Caco-2 (cell line): ENCODE measurements around the gene MON1A. TPM values are rescaled to one million over a fixed set of nuclear protein-coding genes. Genes with fewer than 3 reads are reported as not detected.

Source experiments
- BruUV-seq: library from RNA; stranded (reverse); fragments of 400-500 nt; replicated peaks from 2 replicates; lab custom pipeline; 2021; lab: Mats Ljungman, UMichigan
- CTCF ChIA-PET: fragments of 300-600 bp; sonication (Branson Sonifier 250); formaldehyde crosslinking; loops from one replicate; lab custom pipeline; 2022; ENCODE audit warnings: antibody characterized with exemption; lab: Charles Lee
- POLR2A ChIA-PET: fragments of 300-600 bp; sonication (Branson Sonifier 250); formaldehyde crosslinking; loops from one replicate; lab custom pipeline; 2022; ENCODE audit warnings: antibody characterized with exemption; lab: Charles Lee
- DNase-seq, 2 experiments: peaks; one replicate each; pipeline versions ENCODE4 v3.0.0 to v3.0.0-alpha.2; 2020 to 2022
- H3K27me3 ChIP-seq: replicated peaks from 2 replicates; pipeline ENCODE4 v1.6.0; 2011; ENCODE audit warnings: low read length; ENCODE audit not compliant: control insufficient read depth, insufficient read depth
- H3K36me3 ChIP-seq: 2 replicates; pipeline ENCODE4 v1.5.1; 2011; ENCODE audit warnings: low read length; ENCODE audit not compliant: control insufficient read depth, insufficient read depth
- H3K4me1 ChIP-seq: fragments of 250-450 bp; sonication (Bioruptor Pico); 2 replicates; pipeline ENCODE4 v1.5.1; 2020; ENCODE audit warnings: mild to moderate bottlenecking
- H3K4me3 ChIP-seq: 2 replicates; pipeline ENCODE4 v1.5.1; 2011; ENCODE audit warnings: low read depth, mild to moderate bottlenecking, control low read depth, low read length
- H3K9me3 ChIP-seq: fragments of 250-450 bp; sonication (Bioruptor Pico); 2 replicates; pipeline ENCODE4 v1.5.1; 2020; ENCODE audit warnings: mild to moderate bottlenecking, moderate library complexity
- H3K27ac Mint-ChIP-seq: one replicate; pipeline ENCODE4 v1.8.0; 2022; ENCODE audit warnings: mixed read lengths; ENCODE audit not compliant: unreplicated experiment
- H3K27me3 Mint-ChIP-seq: one replicate; pipeline ENCODE4 v1.8.0; 2022; ENCODE audit warnings: mixed read lengths; ENCODE audit not compliant: insufficient read depth, unreplicated experiment
- H3K36me3 Mint-ChIP-seq: one replicate; pipeline ENCODE4 v1.8.0; 2022; ENCODE audit warnings: mild to moderate bottlenecking, mixed read lengths; ENCODE audit not compliant: insufficient read depth, unreplicated experiment
- H3K4me1 Mint-ChIP-seq: one replicate; pipeline ENCODE4 v1.8.0; 2022; ENCODE audit warnings: low read depth, mixed read lengths; ENCODE audit not compliant: unreplicated experiment
- H3K4me3 Mint-ChIP-seq: one replicate; pipeline ENCODE4 v1.8.0; 2022; ENCODE audit warnings: mild to moderate bottlenecking, moderate library complexity, mixed read lengths; ENCODE audit not compliant: unreplicated experiment
- H3K9me3 Mint-ChIP-seq: one replicate; pipeline ENCODE4 v1.8.0; 2022; ENCODE audit warnings: mixed read lengths; ENCODE audit not compliant: unreplicated experiment
- CTCF ChIP-seq, 2 experiments: fragments of 200-600 bp in 1 of 2; IDR thresholded peaks; 1 replicate in 1 of 2; 2 replicates in 1 of 2; pipeline versions ENCODE4 v1.5.1 to v1.8.0; 2011 to 2022; ENCODE audit warnings: antibody characterized with exemption in 1 of 2, control low read depth in 1 of 2, inconsistent platforms in 1 of 2, low read depth in 1 of 2, low read length in 1 of 2, mild to moderate bottlenecking in 1 of 2, moderate library complexity in 1 of 2; ENCODE audit not compliant: insufficient read depth in 1 of 2, severe bottlenecking in 1 of 2, unreplicated experiment in 1 of 2
- intact Hi-C: fragments of 100-400 bp; cut with micrococcal nuclease; formaldehyde crosslinking; loops from one replicate; pipeline ENCODE4 v1.10.0; 2022; ENCODE audit not compliant: unreplicated experiment
- total RNA-seq: library from RNA; stranded (reverse); gene quantifications from 2 replicates; pipeline ENCODE4 v1.2.3, GENCODE V29; 2022

MON1A gene
- total RNA-seq, 1 experiment from 2014 or later = 7.7 TPM

- Histone ChIP-seq H3K9me3 (no peaks in the 10 kb centered on the region), H3K4me1 (peaks cover 19% of the 10 kb centered on the region), H3K36me3 (no peaks in the 10 kb centered on the region), H3K4me3 (no peak overlapping the region), H3K27me3 (no peaks in the 10 kb centered on the region)
- Mint-ChIP-seq H3K27me3 (no peaks in the 10 kb centered on the region), H3K36me3 (no peaks in the 10 kb centered on the region), H3K4me3 (peak overlapping the region; percentile 59), H3K9me3 (no peaks in the 10 kb centered on the region), H3K4me1 (peaks cover 6% of the 10 kb centered on the region), H3K27ac (no peak overlapping the region)
- POLR2A ChIA-PET = no interaction called here
- BruUV-seq = no TSS peak
- intact Hi-C loops = no loop called here
- CTCF ChIA-PET = interaction anchor here (1.2 kb wide), 1 partner anchor 62 kb away, joined by 3 read pairs; the partner anchor contains the start of gene MON1A
- no peak for TF ChIP-seq CTCF (IDR thresholded peaks at IDR 0.05; ENCODE audit: insufficient read depth in 1 of 2, low read depth in 1 of 2, low read length in 1 of 2, severe bottlenecking in 1 of 2, unreplicated experiment in 1 of 2)
- DNase-seq = peak in 1 of 2 experiments; percentile 55
Measured at GRCh38 chr3:49867871-49868321, 61.7 kb downstream of the MON1A start.

- intact Hi-C loops = no loop called here
- H3K36me3 ChIP-seq = no peaks in the 10 kb centered on the region
- H3K4me3 ChIP-seq = no peak overlapping the region
- H3K4me1 Mint-ChIP-seq = peaks cover 5% of the 10 kb centered on the region
- no TSS peak for BruUV-seq
- no peaks in the 10 kb centered on the region for H3K27me3 ChIP-seq
- no peak for TF ChIP-seq CTCF (IDR thresholded peaks at IDR 0.05; ENCODE audit: insufficient read depth in 1 of 2, low read depth in 1 of 2, low read length in 1 of 2, severe bottlenecking in 1 of 2, unreplicated experiment in 1 of 2)
- no peak overlapping the region for H3K27ac Mint-ChIP-seq
- ChIA-PET POLR2A (no interaction called here), CTCF (interaction anchor here (1.2 kb wide), 1 partner anchor 62 kb away, joined by 3 read pairs; the partner anchor contains the start of gene MON1A)
- no peaks in the 10 kb centered on the region for H3K36me3 Mint-ChIP-seq
- H3K4me3 Mint-ChIP-seq = peak overlapping the region; percentile 39
- H3K27me3 Mint-ChIP-seq = no peaks in the 10 kb centered on the region
- no peak for DNase-seq
- H3K4me1 ChIP-seq = peaks cover 14% of the 10 kb centered on the region
- no peaks in the 10 kb centered on the region for H3K9me3 Mint-ChIP-seq
- H3K9me3 ChIP-seq = no peaks in the 10 kb centered on the region
Measured at GRCh38 chr3:49867400-49867799, 62.2 kb downstream of the MON1A start.

GRCh38 chr3:49865198-49865784 lies 64.3 kb downstream of the MON1A start:
- Histone ChIP-seq H3K9me3 (no peaks in the 10 kb centered on the region), H3K4me3 (no peak overlapping the region), H3K4me1 (0 out of 2 replicates have a peak, but pooled peaks cover 6% of the 10 kb centered on the region), H3K27me3 (no peaks in the 10 kb centered on the region), H3K36me3 (no peaks in the 10 kb centered on the region)
- Mint-ChIP-seq H3K36me3 (no peaks in the 10 kb centered on the region), H3K9me3 (no peaks in the 10 kb centered on the region), H3K27ac (no peak overlapping the region), H3K4me1 (no peaks in the 10 kb centered on the region), H3K4me3 (no peak overlapping the region), H3K27me3 (no peaks in the 10 kb centered on the region)
- intact Hi-C loops = no loop called here
- DNase-seq = no peak
- TF ChIP-seq CTCF (IDR thresholded peaks at IDR 0.05; ENCODE audit: insufficient read depth in 1 of 2, low read depth in 1 of 2, low read length in 1 of 2, severe bottlenecking in 1 of 2, unreplicated experiment in 1 of 2) = no peak
- POLR2A ChIA-PET = no interaction called here
- BruUV-seq = no TSS peak
- CTCF ChIA-PET = no interaction called here
